Upper lobe of left lung (tissue), 4 donors: Measurements from ENCODE around the gene GRK5.

Experiments
- POLR2A ChIP-seq, 4 donors: fragments of 450-650 bp; IDR thresholded peaks; one replicate each; pipeline ENCODE4 v1.5.1; 2016 to 2017; ENCODE audit warnings: antibody characterized with exemption in 4 of 4, mild to moderate bottlenecking in 2 of 4
- POLR2AphosphoS5 ChIP-seq, 2 donors: sonication (generic); formaldehyde crosslinking; IDR thresholded peaks; one replicate each; pipeline ENCODE4 v1.5.1; 2017; ENCODE audit warnings: antibody characterized with exemption in 2 of 2
- TF ChIP-seq, protein P1 (sequence below), 6 experiments: fragments of 450-650 bp in 4 of 6; fragments of 200-600 bp in 2 of 6; sonication (generic) in 2 of 6; IDR thresholded peaks; one replicate each; pipeline ENCODE4 v1.5.1; 2016 to 2019; ENCODE audit warnings: antibody characterized with exemption in 6 of 6

DNA sequence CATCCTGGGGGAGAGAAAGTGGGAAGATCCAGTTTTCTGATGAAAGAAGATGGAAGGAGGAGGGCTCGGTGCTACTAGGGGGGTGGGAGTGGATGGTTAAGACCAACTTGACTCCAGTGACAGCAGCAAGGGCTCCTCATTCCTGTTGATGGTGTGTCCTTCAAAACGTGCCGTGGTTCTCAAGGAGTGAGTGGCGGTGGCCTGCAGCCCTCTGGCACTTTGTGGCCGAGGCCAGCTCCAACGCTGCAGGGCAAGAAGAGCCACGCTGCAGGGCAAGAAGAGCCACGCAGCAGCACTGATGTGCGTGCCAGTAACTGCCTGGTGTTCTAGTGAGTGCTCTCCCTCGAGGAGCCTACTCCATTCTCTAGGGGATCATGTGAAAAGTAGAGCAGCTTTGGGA is 72.1 kb downstream of the GRK5 start:
- TF ChIP-seq POLR2A (IDR thresholded peaks at IDR 0.05) (no peak), POLR2AphosphoS5 (IDR thresholded peaks at IDR 0.05) (no peak)
- TF ChIP-seq, protein P1, sequence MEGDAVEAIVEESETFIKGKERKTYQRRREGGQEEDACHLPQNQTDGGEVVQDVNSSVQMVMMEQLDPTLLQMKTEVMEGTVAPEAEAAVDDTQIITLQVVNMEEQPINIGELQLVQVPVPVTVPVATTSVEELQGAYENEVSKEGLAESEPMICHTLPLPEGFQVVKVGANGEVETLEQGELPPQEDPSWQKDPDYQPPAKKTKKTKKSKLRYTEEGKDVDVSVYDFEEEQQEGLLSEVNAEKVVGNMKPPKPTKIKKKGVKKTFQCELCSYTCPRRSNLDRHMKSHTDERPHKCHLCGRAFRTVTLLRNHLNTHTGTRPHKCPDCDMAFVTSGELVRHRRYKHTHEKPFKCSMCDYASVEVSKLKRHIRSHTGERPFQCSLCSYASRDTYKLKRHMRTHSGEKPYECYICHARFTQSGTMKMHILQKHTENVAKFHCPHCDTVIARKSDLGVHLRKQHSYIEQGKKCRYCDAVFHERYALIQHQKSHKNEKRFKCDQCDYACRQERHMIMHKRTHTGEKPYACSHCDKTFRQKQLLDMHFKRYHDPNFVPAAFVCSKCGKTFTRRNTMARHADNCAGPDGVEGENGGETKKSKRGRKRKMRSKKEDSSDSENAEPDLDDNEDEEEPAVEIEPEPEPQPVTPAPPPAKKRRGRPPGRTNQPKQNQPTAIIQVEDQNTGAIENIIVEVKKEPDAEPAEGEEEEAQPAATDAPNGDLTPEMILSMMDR (IDR thresholded peaks at IDR 0.05) = no peak
